ENCODE results near the gene SMPD2.

DNA sequence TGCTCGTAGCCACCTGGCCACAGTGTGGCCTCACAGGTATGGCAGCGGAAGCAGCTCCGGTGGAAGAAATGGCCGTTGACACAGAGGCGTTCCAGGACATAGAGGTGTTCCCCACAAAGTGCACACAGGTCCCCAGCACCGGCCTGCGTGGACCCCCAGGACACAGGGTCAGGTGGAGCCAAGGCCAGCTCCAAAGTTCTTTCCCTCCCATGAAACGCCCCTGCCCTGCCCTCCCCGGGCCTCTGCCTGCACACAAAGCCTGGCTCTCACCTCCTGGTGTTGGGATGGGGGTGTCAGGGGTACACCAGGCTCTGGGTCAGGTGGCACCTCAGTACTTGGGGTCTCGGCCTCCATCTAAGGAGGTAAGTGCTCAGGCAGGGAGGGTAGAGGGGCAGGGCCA is 6.6 kb downstream of the SMPD2 start:
- TF ChIP-seq, protein P1, sequence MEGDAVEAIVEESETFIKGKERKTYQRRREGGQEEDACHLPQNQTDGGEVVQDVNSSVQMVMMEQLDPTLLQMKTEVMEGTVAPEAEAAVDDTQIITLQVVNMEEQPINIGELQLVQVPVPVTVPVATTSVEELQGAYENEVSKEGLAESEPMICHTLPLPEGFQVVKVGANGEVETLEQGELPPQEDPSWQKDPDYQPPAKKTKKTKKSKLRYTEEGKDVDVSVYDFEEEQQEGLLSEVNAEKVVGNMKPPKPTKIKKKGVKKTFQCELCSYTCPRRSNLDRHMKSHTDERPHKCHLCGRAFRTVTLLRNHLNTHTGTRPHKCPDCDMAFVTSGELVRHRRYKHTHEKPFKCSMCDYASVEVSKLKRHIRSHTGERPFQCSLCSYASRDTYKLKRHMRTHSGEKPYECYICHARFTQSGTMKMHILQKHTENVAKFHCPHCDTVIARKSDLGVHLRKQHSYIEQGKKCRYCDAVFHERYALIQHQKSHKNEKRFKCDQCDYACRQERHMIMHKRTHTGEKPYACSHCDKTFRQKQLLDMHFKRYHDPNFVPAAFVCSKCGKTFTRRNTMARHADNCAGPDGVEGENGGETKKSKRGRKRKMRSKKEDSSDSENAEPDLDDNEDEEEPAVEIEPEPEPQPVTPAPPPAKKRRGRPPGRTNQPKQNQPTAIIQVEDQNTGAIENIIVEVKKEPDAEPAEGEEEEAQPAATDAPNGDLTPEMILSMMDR (IDR thresholded peaks at IDR 0.05; ENCODE audit: low read depth, low read length) = no peak
- TF ChIP-seq POLR2A (IDR thresholded peaks at IDR 0.05; ENCODE audit: extremely low read depth, insufficient read length) = no peak

All from NB4 (cell line).